Body of pancreas (tissue), 4 donors: ENCODE measurements around the gene ACOX3.

Experiments
- POLR2A ChIP-seq, 3 donors: fragments of 450-650 bp; IDR thresholded peaks; one replicate each; pipeline ENCODE4 v1.6.1; 2016; ENCODE audit warnings: antibody characterized with exemption in 3 of 3, mild to moderate bottlenecking in 2 of 3
- TF ChIP-seq, protein P1 (sequence below), 7 experiments: fragments of 450-650 bp in 4 of 7; fragments of 200-600 bp in 3 of 7; sonication (generic) in 3 of 7; IDR thresholded peaks; one replicate each; pipeline ENCODE4 v1.5.1; 2016 to 2019; ENCODE audit warnings: antibody characterized with exemption in 7 of 7

DNA sequence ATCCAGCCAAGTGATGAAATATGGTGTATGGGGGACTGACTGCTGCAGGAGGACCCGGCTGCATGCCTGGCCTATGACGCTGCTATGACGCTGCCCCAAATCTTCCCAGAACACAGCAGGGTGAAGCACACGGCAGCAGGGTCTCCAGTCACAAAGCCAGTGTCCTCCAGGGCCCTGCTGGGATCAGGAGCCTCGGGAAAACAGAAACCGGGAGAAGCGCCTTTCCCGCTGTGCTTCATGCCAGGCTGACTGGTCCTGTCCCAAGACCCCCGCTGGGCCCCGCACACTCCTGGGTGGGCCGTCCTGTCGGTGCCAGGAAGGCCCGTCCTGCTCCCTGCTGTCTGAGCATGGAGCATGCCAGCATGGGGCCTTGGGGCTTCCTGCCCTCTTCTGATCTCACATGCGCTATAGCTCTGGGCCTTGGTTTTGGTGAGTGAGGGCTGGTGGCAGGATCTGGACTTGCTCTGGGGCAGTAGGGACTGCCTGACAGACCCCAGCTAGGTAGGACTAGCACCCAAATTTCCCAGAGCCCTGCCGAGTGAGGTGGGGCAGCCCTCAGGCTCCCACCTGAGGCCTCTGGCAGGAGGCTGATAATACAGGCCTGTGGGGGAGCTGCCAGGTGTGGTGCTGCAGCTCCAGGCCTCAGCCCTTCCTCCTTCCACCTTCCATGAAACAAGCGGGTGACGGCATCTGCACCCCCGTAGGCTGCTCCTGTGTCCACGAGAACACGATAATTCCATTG, 64.0 kb downstream of the ACOX3 start:
- TF ChIP-seq, protein P1, sequence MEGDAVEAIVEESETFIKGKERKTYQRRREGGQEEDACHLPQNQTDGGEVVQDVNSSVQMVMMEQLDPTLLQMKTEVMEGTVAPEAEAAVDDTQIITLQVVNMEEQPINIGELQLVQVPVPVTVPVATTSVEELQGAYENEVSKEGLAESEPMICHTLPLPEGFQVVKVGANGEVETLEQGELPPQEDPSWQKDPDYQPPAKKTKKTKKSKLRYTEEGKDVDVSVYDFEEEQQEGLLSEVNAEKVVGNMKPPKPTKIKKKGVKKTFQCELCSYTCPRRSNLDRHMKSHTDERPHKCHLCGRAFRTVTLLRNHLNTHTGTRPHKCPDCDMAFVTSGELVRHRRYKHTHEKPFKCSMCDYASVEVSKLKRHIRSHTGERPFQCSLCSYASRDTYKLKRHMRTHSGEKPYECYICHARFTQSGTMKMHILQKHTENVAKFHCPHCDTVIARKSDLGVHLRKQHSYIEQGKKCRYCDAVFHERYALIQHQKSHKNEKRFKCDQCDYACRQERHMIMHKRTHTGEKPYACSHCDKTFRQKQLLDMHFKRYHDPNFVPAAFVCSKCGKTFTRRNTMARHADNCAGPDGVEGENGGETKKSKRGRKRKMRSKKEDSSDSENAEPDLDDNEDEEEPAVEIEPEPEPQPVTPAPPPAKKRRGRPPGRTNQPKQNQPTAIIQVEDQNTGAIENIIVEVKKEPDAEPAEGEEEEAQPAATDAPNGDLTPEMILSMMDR (IDR thresholded peaks at IDR 0.05): no peak
- no peak for TF ChIP-seq POLR2A (IDR thresholded peaks at IDR 0.05)
